ENCODE data around the gene ATP6V1B1. TPM values are rescaled to one million over a fixed set of nuclear protein-coding genes. Genes with fewer than 3 reads are reported as not detected.
"Not testable (repeated sequence)": the region's sequence is repeated elsewhere in the genome, so short reads cannot be mapped to it uniquely, and the experiment has no call there.

The ATP6V1B1 gene
- total RNA-seq, 4 donors from 2014 or later: not detected

DNA sequence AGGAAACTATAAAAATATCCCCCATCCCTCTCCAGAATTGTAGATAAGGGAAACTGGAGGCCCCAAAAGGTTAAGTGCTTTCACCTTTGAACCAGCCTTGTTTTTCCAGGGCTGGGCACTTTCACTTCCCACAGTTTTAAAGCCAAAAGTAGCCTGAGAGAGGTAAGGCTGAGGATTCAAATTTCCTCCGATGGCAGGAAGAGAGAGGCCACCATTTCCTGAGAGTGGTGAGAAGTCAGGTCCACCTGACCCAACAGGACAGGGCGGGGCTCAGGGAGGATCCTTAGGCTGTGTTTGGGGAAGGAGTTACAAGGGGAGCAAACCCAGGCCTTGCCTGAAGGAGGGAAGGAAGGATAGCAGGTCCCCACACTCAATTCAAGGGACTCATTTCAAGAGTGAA lies 63.7 kb downstream of the ATP6V1B1 start:
- 17 to 57% methylated on average over 2 of the region's 2 CpGs for WGBS, 2 donors
- DNase-seq: no peak
- no peak overlapping the region for H3K4me3 ChIP-seq (replicated peaks in 1 of 3)
- H3K4me1 ChIP-seq: peaks cover 0 to 11% of the 10 kb centered on the region in 2 donors
- no peak for TF ChIP-seq POLR2A (IDR thresholded peaks at IDR 0.05)
- TF ChIP-seq, protein P1, sequence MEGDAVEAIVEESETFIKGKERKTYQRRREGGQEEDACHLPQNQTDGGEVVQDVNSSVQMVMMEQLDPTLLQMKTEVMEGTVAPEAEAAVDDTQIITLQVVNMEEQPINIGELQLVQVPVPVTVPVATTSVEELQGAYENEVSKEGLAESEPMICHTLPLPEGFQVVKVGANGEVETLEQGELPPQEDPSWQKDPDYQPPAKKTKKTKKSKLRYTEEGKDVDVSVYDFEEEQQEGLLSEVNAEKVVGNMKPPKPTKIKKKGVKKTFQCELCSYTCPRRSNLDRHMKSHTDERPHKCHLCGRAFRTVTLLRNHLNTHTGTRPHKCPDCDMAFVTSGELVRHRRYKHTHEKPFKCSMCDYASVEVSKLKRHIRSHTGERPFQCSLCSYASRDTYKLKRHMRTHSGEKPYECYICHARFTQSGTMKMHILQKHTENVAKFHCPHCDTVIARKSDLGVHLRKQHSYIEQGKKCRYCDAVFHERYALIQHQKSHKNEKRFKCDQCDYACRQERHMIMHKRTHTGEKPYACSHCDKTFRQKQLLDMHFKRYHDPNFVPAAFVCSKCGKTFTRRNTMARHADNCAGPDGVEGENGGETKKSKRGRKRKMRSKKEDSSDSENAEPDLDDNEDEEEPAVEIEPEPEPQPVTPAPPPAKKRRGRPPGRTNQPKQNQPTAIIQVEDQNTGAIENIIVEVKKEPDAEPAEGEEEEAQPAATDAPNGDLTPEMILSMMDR (IDR thresholded peaks at IDR 0.05): no peak
- intact Hi-C loops (cut with DNase I): no loop called here
- H3K9me3 ChIP-seq: no peaks in the 10 kb centered on the region
- no peaks in the 10 kb centered on the region for H3K27me3 ChIP-seq
- no peak overlapping the region for H3K27ac ChIP-seq
- H3K36me3 ChIP-seq: no peaks in the 10 kb centered on the region

DNA sequence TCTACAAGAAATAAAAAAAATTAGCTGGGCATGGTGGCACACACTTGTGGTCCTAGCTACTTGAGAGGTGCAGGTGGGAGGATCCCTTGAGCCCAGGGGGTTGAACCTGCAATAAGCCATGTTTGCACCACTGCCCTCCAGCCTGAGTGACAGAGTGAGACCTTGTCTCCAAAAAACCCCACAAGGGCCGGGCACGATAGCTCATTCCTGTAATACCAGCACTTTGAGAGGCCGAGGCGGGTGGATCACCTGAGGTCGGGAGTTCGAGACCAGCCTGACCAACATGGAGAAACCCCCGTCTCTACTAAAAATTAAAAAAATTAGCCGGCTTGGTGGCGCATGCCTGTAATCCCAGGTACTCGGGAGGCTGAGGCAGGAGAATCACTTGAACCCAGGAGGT lies 64.2 kb downstream of the ATP6V1B1 start:
- WGBS, 2 donors: 93 to 96% methylated on average over 10 of the region's 10 CpGs

DNA sequence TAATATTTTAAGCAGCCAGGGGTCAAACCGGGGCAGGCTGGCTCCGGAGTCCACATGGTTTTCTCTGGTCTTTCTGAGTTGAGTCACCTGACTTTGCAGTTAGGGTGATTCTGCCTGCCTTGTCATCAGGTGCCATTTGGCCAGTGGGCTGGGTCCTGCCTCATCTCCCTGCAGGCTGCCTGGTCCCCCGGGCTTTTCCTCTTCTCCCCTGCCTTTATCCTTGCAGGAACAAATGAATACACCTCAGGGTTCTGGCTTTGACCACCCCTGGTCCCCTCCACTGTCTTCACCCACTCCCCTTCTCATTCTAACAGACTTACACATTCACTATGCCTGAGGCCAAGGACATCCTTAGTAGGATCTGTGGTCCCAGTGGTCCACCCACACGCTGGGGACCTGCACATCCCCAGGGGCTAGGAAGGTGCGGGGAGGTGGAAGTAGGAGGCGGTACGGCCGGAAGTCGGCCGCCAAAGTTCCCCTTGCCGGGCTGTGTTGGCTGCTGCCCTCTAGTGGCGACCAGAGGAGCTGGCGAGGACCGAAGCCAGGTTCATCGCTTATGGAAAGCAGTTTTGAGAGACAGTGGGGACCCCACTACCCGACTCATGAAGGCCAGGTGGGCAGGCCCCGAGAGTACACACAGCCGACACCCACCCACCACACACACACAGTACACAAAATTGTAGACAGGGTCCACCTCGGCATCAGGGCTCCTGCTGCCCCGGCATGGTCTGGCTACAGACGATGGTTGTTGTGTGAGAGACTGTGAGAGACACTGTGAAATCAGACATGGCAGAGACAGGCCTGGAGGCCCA lies 65.3 kb downstream of the ATP6V1B1 start:
- no peak overlapping the region for H3K4me3 ChIP-seq (replicated peaks in 1 of 3)
- no peaks in the 10 kb centered on the region for H3K27me3 ChIP-seq
- no peaks in the 10 kb centered on the region for H3K9me3 ChIP-seq
- WGBS, 2 donors: 24 to 31% methylated on average over 15 to 19 of the region's 21 CpGs
- intact Hi-C loops (cut with DNase I): loop anchor here (5.0 kb wide), 1 partner anchor 39 kb away; no protein-coding TSS in a partner anchor
- peaks cover 0 to 7% of the 10 kb centered on the region in 2 donors for H3K4me1 ChIP-seq
- H3K36me3 ChIP-seq: no peaks in the 10 kb centered on the region
- no peak overlapping the region for H3K27ac ChIP-seq
- DNase-seq: peak; percentile 63 to 74
- TF ChIP-seq, protein P1 (IDR thresholded peaks at IDR 0.05): peak; percentile 71 to 96 (median 85)
- no peak for TF ChIP-seq POLR2A (IDR thresholded peaks at IDR 0.05)

More for the DNA sequence above, 64.2 kb downstream of the ATP6V1B1 start:
- H3K27ac ChIP-seq; H3K9me3 ChIP-seq; H3K4me3 ChIP-seq (replicated peaks in 1 of 3); H3K27me3 ChIP-seq; H3K36me3 ChIP-seq; DNase-seq: not testable (repeated sequence)
- intact Hi-C loops (cut with DNase I): loop anchor here (5.0 kb wide), 1 partner anchor 38 kb away; no protein-coding TSS in a partner anchor
- peaks cover 0 to 11% of the 10 kb centered on the region in 2 donors for H3K4me1 ChIP-seq

GRCh38 chr2:71001592-71001927 lies 65.9 kb downstream of the ATP6V1B1 start:
- Histone ChIP-seq H3K27ac (no peak overlapping the region), H3K9me3 (no peaks in the 10 kb centered on the region), H3K27me3 (no peaks in the 10 kb centered on the region), H3K36me3 (no peaks in the 10 kb centered on the region), H3K4me3 (replicated peaks in 1 of 3) (no peak overlapping the region), H3K4me1 (peaks cover 0 to 7% of the 10 kb centered on the region in 2 donors)
- WGBS, 2 donors: 78 to 80% methylated on average over 5 of the region's 5 CpGs
- no peak for DNase-seq
- intact Hi-C loops (cut with DNase I): loop anchor here (5.0 kb wide), 1 partner anchor 39 kb away; no protein-coding TSS in a partner anchor
- TF ChIP-seq, protein P1 (IDR thresholded peaks at IDR 0.05): no peak
- no peak for TF ChIP-seq POLR2A (IDR thresholded peaks at IDR 0.05)

GRCh38 chr2:71001981-71002570 lies 66.4 kb downstream of the ATP6V1B1 start:
- Histone ChIP-seq H3K4me3 (replicated peaks in 1 of 3) (no peak overlapping the region), H3K9me3 (no peaks in the 10 kb centered on the region), H3K36me3 (no peaks in the 10 kb centered on the region), H3K27me3 (no peaks in the 10 kb centered on the region), H3K27ac (no peak overlapping the region), H3K4me1 (peaks cover 0 to 7% of the 10 kb centered on the region in 2 donors)
- DNase-seq: no peak
- TF ChIP-seq, protein P1 (IDR thresholded peaks at IDR 0.05): no peak
- no peak for TF ChIP-seq POLR2A (IDR thresholded peaks at IDR 0.05)
- intact Hi-C loops (cut with DNase I): loop anchor here (5.0 kb wide), 1 partner anchor 40 kb away; no protein-coding TSS in a partner anchor
- 44 to 49% methylated on average over 9 to 11 of the region's 11 CpGs for WGBS, 2 donors
